GM23248 (cell line): ENCODE data around the gene BCAR3.

ENCODE experiments used
- EZH2 ChIP-seq: fragments of 200-600 bp; sonication (generic); IDR thresholded peaks from 2 replicates; pipeline ENCODE4 v1.6.1; 2018; ENCODE audit warnings: antibody characterized with exemption, mild to moderate bottlenecking; ENCODE audit not compliant: insufficient read depth, poor library complexity, severe bottlenecking
- EZH2phosphoT487 ChIP-seq: fragments of 200-600 bp; sonication (generic); IDR thresholded peaks from 2 replicates; pipeline ENCODE4 v1.6.1; 2018; ENCODE audit warnings: antibody characterized with exemption, moderate library complexity, mild to moderate bottlenecking, low read depth; ENCODE audit not compliant: insufficient read depth

- TF ChIP-seq EZH2phosphoT487 (no peak), EZH2 (no peak)
These were observed 51.5 kb downstream of the BCAR3 start for GRCh38 chr1:93630168-93630567.
